ENCODE data around the gene TM9SF2.

TM9SF2 gene

DNA sequence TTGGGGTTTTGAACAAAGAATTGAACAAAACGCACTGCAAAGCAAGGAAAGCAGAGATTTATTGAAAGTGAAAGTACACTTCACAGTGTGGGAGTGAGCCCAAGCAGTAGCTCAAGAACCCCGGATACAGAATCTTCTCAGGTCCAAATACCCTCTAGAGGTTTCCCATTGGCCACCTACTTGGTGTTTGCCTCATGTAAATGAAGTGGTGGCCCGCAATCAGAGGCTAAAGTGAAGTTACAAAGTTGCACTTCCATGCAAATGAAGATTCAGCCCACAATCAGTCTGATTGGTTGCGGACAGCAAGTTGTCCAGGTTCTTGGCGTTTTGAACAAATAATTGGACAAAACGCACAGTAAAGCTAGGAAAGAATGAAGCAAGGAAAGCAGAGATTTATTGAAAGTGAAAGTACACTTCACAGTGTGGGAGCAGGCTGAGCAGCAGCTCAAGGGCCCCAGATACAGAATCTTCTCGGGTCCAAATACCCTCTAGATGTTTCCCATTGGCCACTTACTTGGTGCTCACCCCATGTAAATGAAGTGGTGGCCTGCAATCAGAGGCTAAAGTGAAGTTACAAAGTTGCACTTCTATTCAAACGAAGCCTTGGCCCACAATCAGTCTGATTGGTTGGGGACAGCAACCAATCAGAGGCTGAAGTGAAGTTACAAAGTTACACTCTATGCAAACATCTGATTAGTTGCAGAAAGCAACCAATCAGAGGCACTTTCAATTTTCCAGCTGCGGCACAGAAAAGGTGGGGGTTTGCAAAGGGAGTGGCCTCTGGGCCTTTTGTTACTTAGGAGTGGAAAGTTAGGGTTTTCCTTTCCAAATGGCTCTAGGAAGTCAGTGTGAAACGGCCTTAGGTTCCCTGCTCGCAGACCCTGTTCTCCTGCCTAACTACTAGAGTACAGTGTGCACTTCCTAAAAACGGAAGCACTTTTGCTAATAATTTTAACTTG lies 4.8 kb upstream of the TM9SF2 start:
- no peak for DNase-seq (ENCODE audit: low spot score)

DNA sequence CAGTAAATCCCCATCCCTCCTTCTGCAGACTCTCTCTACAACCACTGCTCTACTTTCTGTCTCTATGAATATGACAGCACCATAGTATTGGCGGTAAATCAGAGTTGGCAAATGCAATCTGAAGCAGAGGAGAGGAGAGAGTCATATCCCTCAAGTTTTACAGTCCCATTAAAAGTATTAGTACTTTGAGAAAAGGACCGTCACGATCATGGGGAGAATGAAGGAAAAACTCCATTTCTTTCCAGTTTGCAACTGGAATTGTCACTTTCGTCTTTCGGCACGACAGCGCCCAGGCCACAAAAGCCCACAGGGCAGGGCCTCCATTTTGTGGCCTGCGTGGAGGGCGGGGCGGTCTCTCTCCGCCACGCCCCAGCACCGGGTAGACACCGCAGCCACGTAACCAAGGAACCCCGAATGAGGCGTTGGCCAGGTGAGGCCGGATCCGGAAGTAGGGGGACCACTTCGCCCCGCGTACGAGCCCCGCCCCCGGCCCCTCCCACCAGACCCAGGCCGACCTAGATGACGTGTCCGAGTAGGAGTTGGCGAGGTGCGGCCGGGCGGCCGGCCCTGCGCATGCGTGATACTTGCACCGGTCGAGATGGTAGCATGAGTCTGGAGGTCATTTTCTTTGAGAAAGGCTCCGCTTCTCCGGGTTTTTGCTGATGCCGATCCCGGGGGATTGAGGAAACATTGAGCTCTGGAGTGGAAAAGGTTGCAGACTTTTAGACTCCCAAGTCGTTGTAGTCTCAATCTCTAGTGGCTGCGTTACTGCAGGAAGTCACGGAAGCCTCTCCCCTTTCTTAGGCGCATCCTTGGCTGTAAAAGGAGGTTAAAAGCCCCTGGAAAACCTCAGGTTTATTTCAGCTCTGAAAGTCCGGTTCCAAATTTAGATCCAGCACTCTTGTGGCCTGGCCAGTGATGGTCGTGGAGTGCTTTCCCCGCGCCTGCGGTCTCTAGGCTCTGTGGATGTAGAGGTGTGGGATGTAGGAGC lies 2.8 kb upstream of the TM9SF2 start:
- peak; percentile 67 for DNase-seq (ENCODE audit: low spot score)

DNA sequence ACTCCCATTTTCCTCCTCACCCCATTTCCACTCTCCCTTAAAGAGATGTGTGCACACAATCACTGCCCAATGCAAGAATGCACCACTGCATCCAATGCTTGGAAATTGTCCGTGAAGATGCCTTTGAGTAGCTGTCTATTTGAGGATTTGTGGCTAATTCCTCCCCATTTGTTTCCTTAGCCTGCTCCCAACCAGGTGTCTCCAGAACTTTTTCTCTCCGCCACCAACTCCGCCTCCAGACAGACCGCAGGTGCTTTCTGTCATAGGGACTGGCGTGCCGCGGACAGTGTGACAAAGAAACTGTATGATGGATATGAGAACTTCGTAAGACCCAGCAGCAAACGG lies 461 bp upstream of the TM9SF2 start:
- no peak for DNase-seq (ENCODE audit: low spot score)

DNA sequence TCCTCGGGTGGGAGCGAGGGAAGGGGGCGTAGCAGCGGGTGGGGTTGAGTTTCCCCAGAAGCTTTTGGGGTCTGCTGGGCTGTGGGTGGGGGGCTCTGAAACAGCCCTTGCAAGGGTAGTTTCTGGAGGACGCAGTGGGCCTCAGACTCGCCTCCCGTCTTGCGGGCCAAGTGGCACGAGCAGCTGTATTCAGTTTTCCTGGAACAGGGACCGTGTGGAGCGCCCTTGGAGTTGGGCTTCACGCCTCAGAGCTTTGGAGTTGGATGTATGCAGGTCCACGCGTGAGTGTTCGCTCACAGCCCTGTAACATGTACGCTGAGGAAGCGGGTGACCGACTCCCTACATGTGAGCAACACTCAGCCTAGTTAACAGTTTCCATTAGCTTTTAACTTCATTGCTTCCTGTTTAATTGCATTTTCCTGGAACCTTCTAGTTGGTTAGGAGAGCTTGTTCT lies 603 bp downstream of the TM9SF2 start:
- DNase-seq (ENCODE audit: low spot score): no peak

DNA sequence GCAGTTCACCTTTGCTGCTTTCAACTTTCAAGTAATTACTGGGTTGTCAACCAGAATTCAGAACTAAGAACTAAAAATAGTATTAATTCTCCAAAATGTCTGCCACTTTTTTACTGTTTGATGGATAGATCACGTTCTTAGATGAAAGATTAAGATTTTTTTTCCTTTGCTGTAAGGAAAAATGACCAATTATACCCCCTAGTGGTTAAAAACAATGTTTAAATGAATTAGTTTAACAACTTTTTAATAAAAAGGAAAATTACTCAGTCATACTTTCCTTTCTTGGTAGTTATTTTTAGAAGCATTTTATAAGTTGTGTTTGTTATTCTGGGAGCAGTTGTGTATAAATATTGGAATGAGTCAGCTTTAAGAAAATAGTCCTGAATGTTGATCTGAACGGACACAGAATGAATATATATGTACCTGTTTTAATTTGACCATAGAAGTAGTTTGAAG lies 4.6 kb downstream of the TM9SF2 start:
- DNase-seq (ENCODE audit: low spot score): no peak

DNA sequence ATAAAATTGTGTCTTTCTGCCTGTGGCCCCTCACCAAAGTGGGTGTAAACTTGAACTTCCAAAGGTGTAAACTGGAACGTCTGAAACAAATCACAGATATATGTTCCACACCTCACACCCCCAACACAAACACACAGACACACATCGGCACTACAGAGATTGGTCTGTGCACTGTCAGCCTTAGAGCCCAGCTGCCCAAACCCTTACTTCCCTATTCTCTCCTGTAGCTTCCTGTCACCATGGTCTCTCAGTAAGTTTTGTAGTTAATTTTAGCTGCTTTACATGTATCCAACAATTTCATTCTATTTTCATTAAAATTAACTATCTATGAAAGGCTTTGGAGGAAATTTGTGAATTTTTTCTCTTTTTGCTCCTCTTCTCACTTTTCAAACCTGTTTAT lies 5.4 kb downstream of the TM9SF2 start:
- no peak for DNase-seq (ENCODE audit: low spot score)

DNA sequence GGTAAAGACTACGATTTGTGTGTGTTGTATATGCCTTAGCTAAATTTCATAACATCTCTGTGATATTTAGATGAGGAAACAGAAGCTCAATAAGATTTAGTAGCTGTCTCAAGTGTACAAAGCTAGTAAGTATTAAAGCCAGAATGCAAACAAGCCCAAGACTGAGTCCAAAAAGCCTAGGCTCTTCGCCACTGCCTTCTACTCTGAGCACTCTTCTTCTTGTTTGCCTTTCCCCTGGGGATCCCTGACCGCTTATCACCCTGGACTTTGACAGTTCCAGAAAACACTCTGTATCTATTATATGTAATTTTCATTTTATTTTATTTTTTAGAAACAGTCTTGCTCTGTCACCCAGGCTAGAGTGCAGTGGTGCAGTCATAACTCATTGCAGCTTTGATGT lies 5.8 kb downstream of the TM9SF2 start:
- no peak for DNase-seq (ENCODE audit: low spot score)

DNA sequence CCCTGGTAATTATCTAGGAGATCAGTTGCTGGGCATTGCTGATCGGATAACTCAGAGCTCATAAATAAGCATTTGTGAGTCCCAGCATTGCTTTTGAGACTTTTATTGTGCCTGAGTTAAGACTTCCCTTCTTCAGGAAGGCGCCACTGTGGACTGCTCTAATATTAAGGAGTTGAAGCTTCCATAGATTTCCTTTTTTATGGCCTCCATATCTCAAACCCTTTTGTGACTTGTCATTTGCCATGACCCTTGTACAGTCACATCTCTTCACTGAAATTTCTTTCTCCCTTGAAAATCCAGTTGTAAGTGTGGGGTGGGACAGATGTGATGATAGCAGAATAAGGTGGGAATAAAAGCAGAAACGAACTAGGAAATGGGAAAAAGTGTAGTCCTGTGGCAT lies 6.3 kb downstream of the TM9SF2 start:
- DNase-seq (ENCODE audit: low spot score): no peak

DNA sequence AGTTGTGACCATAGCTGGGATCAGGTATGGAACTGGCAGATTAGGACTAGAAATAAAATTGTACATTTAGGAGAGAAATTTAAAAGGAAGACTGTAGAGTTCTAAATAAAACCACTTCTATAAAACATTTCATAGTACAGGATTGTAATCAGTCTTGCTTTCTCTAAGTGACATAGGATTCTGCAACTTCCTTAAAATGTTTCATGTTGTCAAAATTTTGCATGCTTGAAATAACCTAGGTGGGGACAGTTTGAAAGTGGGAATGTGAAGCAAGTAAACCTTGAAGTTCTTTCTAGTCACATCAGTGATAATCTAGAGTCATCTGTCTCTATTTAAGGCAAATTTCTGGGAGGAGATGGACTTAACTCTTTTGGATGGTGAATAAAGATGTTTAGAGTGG lies 6.7 kb downstream of the TM9SF2 start:
- DNase-seq (ENCODE audit: low spot score): no peak

DNA sequence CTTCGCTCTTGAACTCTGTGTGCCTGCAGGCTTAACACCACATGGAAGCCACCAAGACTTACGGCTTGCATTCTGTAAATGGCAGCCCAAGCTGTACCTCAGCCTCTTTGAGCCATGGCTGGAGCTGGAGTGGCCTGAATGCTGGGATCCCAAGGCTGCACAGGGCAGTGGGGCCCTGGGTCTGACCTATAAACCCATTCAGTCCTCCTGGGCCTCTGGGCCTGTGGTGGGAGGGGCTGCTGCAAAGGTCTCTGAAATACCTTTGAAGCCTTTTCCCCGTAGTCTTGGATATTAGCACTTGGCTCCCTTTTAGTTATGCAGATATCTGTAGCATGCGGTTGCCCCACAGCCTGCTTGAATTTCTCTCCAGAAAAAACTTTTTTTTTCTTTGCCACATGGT lies 8.2 kb downstream of the TM9SF2 start:
- no peak for DNase-seq (ENCODE audit: low spot score)

DNA sequence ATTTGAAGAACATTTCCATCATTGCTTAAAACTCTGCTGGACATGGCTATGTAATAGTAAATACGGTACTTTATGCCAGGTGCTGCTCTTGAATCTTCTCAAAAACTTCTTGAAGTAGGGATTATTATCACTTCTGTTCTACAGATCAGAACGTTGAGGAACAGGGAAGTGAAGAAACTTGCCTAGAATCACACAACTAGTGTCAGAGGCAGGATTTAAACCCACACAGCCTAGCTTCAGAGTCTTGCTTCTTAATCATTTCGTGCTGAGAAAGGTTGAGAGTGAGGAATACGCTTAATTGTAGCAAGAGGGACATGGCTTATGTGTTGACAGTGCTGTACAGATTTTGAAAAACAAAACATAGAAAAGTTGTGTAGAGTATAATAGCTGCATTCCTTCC lies 13.5 kb downstream of the TM9SF2 start:
- DNase-seq (ENCODE audit: low spot score): no peak

DNA sequence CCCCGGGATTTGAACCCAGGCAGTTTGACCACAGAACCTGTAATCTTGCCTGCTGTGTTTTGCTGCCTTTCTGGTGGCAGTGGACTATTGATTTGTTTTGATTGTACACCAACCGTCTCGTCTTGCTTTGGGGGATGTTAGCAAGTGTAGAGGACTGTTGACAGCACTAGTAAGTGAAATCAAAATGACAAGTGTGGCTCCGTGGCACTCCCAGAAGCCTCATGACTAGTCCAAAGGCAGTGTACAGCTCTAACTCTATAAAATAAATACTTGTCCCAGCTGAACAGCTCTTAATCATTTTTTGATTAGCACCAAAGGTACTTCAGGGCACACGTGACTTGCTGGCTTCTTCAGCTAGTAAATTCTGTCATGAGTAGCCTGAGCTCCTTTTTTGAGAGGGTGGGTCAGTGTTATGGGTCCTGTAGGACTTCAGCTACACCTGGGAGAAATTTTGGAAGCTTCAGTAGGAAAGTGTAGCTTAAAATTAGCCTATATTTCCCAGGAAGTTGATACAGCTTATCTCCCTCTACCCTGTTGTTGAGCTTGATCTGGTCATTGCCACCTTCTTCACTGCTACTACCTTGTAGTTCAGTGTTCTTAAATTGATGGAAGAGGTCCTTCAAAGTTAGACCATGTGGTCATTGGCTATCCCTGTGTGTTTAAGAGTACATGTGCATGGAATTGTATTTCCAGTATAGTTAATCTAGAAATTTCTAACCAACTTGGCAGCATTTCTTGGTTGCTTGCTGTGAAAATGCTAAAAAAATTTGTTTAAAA lies 15.1 kb downstream of the TM9SF2 start:
- DNase-seq (ENCODE audit: low spot score): no peak

DNA sequence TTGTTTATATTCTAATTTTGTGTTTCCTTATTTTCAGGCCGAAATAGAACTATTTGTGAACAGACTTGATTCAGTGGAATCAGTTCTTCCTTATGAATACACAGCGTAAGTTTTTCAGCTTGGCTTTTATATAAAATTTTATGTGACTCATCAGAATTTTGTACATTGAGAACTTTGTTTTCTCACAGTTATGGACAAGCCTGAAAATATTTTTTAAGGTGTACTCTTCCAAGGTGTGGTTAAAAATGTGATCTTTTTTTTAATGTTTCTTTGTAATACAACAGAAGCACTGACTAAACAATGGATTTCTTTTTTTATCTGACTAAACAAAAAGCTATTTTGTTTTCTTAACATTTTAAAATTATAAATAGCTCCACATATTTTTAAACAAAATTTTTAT lies 16.3 kb downstream of the TM9SF2 start:
- no peak for DNase-seq (ENCODE audit: low spot score)

DNA sequence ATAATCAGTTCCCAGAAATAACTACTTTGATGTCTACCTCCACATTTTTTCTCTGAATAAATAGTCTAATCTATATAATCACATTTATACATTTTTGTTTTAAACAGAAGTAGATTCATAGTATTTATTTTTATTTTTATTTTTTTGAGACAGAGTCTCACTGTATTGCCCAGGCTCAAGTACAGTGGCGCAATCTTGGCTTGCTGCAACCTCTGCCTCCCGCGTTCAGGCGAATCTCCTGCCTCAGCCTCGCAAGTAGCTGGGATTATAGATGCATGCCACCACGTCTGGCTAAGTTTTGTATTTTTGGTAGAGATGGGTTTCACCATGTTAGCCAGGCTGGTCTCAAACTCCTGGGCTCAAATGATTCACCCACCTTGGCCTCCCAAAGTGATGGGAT lies 16.7 kb downstream of the TM9SF2 start:
- no peak for DNase-seq (ENCODE audit: low spot score)

DNA sequence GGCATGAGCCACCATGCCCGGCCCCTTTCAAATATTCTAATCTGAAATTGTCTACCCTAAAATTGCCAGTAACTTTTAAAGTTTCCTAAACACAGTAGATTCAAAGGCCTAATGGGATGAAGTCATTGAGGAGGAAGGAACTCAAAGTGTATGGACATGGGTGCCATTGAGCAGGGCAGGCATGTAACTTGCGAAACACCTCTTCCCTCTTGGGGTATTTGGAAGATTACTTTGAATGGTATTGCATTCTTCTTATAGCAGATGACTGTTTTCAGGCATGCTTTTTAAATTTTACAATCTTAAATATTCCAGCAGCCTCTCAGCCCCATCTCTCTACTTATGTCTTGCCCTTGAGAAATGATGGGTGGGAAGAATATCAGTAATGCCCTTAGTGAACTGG lies 21.0 kb downstream of the TM9SF2 start:
- DNase-seq (ENCODE audit: low spot score): no peak

DNA sequence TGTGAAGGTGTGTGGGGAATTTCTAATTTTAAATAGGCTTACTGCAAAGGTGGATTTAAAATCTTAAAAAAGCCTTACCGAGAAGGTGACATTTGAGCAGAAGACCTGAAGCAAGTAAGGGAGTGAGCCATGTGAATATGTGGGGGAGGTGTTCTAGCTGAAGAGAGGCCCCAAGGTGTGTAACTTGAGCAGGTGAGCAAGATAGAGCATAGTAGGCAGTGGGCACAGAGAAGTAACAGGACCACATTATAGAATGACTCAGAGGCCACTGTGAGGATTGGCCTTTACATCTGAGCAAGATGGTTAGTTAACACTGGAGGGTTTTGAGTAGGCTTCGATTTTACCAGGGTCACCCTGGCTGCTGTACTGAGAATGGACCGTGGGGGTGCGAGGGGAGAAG lies 22.6 kb downstream of the TM9SF2 start:
- DNase-seq (ENCODE audit: low spot score): no peak

DNA sequence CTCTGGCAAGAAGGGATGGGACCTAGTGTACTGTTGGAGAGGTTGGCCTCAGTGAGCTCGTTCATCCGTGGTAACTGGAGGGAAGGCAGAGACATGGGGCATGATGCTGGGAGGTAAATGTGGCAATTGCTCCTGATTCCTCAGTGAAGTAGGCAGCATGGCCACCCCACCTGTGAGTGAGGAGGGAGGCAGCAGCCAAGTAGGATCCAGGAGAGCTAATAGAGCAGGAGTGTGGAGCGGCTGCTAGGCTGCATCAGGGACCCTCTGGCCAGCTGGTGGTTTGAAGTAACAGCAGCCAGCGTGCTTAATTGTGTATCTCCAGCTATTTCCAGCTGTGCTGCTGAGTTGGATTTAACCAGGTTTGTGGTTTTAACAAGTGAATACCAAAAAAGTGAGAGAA lies 24.7 kb downstream of the TM9SF2 start:
- DNase-seq (ENCODE audit: low spot score): no peak

DNA sequence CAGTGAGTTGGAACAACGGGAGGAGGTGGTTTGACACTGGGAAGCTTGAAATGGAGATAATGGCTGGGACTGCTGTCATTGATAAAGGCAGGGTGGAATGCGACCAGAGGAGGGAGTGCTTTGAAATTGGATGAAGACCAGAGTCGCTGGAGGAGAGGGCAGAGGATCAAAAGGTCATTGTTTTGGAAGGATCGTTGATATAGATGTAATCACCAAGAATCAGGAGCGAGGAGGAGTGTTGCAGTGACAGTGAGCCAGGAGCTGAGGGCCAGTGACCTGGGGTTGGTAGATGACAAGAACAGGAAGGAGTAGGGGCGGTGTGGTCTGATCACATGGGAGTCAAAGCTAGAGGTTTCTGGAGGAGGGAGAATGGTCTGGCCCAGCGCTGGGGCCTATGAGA lies 25.3 kb downstream of the TM9SF2 start:
- DNase-seq (ENCODE audit: low spot score): no peak

DNA sequence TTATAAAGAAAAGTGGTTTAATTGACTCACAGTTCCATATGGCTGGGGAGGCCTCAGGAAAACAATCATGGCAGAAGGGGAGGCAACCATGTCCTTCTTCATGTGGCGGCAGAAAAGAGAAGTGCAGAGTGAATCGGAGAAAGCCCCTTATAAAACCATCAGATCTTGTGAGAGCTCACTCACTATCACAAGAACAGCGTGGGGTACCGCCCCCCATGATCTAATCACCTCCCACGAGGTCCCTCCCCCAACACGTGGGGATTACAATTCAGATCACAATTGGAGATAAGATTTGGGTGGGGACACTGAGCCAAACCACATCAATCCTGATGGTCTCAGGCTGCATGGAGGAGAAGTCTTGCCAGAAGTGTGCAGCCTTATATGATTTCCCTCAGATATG lies 26.0 kb downstream of the TM9SF2 start:
- no peak for DNase-seq (ENCODE audit: low spot score)

DNA sequence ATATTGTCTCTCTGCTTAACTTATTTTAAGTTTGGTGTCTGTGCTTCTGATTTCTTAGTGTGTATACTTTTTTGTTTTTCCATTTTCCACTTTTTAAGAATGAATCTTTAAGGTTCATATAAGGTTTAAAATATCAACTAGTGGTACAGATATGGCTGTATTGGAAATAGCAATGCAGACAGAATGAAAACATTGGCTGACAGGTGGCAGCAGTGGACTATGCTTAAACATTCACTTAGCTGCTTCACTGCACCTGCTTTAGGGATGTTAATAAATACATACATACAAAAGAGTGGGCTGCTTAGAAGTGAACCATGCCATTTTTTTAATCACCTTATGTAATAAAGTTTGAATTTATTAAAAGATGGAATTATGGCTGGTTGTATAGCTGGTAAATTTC lies 27.3 kb downstream of the TM9SF2 start:
- DNase-seq (ENCODE audit: low spot score): no peak

DNA sequence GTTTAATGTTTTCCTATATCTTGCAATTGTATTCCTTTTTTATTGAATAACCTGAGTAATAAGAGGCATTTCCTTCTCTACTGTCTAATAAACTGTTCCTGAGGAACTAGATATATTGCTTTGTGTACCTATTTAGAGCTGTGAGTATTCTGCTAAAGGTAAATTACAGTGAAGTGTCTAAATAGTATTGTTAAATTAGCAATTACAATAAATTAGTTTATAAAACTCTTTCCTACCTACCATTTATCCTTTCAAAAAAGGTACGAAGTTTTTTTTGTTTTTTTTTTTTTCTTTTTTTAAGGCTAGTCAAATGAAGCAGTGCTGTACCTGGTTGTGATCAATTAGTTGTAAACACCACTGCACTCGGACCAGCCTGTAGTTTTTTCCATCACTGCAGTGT lies 34.8 kb downstream of the TM9SF2 start:
- DNase-seq (ENCODE audit: low spot score): no peak

DNA sequence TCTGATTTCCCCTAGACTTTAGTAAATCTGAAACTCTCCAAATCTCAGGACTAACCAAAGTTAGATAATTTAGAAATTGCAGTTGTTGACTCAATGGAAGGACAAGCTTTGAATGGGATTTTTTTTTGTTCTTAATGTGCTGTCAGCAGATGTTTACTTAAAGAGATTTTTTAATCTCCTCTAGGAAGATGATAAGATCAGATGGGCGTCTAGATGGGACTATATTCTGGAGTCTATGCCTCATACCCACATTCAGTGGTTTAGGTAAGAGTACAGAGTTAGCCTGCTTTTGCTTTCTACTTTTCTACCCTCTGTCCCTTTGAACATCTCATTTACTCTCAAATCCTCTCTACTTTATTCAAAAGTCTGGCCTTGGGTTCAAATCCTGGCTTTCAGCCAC lies 39.3 kb downstream of the TM9SF2 start:
- DNase-seq (ENCODE audit: low spot score): no peak

All from HuH-7.5 (cell line).